ENCODE data around the gene VWA5B1.

Gene VWA5B1

DNA sequence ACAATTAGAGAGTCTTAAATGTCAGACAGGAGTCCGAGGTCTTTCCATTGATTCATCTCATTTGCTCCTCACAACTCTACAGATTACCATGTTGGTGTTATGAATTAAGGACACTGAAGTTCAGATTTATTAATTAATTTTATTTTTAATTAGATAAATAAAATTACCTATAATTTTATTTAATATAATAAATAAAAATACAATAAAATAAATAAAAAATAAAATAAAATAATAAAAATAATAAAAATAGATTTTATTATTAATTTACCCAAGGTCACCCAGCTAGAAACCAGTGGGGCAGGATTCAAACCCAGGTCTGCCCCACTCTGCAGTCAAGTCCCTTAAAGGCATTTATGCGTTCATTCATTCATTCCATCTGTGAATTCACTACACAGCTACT is 72.2 kb downstream of the VWA5B1 start:
- TF ChIP-seq, protein P1, sequence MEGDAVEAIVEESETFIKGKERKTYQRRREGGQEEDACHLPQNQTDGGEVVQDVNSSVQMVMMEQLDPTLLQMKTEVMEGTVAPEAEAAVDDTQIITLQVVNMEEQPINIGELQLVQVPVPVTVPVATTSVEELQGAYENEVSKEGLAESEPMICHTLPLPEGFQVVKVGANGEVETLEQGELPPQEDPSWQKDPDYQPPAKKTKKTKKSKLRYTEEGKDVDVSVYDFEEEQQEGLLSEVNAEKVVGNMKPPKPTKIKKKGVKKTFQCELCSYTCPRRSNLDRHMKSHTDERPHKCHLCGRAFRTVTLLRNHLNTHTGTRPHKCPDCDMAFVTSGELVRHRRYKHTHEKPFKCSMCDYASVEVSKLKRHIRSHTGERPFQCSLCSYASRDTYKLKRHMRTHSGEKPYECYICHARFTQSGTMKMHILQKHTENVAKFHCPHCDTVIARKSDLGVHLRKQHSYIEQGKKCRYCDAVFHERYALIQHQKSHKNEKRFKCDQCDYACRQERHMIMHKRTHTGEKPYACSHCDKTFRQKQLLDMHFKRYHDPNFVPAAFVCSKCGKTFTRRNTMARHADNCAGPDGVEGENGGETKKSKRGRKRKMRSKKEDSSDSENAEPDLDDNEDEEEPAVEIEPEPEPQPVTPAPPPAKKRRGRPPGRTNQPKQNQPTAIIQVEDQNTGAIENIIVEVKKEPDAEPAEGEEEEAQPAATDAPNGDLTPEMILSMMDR (conservative IDR thresholded peaks at IDR 0.05; ENCODE audit: low read depth, low read length) = no peak

DNA sequence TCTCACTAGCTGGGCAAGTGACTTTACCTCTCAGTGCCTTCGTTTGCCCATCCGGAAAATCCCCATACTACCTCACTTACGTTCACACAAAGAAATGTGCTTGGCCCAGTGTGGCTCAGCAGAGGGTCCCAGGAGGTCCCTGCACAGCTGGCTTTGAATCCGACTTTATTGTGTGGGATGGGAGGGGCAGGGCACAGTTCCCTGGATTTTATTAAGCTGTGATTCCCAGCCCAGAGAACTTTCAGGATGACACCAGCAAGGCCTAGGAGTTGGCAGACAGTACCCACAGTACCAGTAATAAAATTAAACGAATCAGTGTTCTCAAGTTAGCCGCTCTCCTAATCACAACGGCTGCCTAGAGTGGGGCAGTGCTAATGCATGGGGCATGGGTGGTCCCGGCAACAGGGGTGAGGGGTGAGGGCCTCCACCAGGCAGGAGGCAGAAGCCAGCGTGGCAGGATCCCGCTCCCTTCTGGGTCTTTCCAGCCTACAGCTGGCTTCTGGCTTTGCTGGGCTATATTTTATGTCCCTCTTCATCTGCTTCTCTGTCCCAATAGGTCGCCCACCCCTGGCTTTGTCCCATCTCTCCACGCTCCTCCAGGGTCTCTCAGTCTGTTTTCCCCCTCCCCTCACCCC is 74.9 kb downstream of the VWA5B1 start:
- TF ChIP-seq, protein P1 (conservative IDR thresholded peaks at IDR 0.05; ENCODE audit: low read depth, low read length) = no peak
- H2AFZ ChIP-seq (ENCODE audit: low read depth) = no peak overlapping the region
- no peak overlapping the region for H3K27ac ChIP-seq
- H4K20me1 ChIP-seq (ENCODE audit: insufficient read depth) = no peaks in the 10 kb centered on the region
- no peaks in the 10 kb centered on the region for H3K36me3 ChIP-seq (ENCODE audit: insufficient read depth)
- no peak overlapping the region for H3K4me2 ChIP-seq
- peaks cover 22% of the 10 kb centered on the region for H3K27me3 ChIP-seq (ENCODE audit: insufficient read depth, low read depth)
- H3K4me3 ChIP-seq (IDR thresholded peaks at IDR 0.05; ENCODE audit: insufficient read depth, low read depth, low read length) = no peak overlapping the region
- H3K79me2 ChIP-seq (ENCODE audit: insufficient read depth, low read depth) = no peaks in the 10 kb centered on the region
- no peak overlapping the region for H3K9ac ChIP-seq
- no peaks in the 10 kb centered on the region for H3K4me1 ChIP-seq (ENCODE audit: low read depth, poor library complexity, severe bottlenecking)

More for the DNA sequence above, 72.2 kb downstream of the VWA5B1 start:
- Histone ChIP-seq H3K27ac (no peak overlapping the region), H3K36me3 (ENCODE audit: insufficient read depth) (no peaks in the 10 kb centered on the region), H3K9ac (no peak overlapping the region), H3K27me3 (ENCODE audit: insufficient read depth, low read depth) (peaks cover 30% of the 10 kb centered on the region; the same call in 1 of the 2 replicates), H3K4me2 (no peak overlapping the region), H4K20me1 (ENCODE audit: insufficient read depth) (no peaks in the 10 kb centered on the region), H3K4me1 (ENCODE audit: low read depth, poor library complexity, severe bottlenecking) (no peaks in the 10 kb centered on the region), H2AFZ (ENCODE audit: low read depth) (no peak overlapping the region), H3K79me2 (ENCODE audit: insufficient read depth, low read depth) (no peaks in the 10 kb centered on the region), H3K4me3 (IDR thresholded peaks at IDR 0.05; ENCODE audit: insufficient read depth, low read depth, low read length) (no peak overlapping the region)

DNA sequence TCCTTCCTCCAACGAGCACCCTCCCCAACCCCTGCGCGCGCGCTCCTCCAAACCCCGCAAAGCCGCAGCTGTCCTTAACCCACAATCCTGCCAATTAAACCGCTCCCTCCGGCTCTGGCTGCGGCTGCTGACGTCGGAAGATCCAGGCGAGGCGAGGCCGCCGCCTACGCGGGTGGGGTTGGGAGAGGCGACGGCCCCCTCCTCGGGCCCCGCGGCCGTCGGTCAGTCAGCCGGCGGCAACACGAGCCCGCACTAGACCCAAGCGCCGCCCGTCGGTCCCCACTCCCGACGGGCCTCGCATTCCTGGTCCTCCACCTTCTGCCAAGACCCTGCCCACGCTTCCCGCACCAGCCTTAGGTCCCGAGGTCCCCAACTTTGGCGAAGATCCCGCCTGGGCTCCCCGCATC is 75.4 kb downstream of the VWA5B1 start:
- Histone ChIP-seq H3K27me3 (ENCODE audit: insufficient read depth, low read depth) (peaks cover 21% of the 10 kb centered on the region), H4K20me1 (ENCODE audit: insufficient read depth) (no peaks in the 10 kb centered on the region), H3K4me3 (IDR thresholded peaks at IDR 0.05; ENCODE audit: insufficient read depth, low read depth, low read length) (no peak overlapping the region), H3K4me1 (ENCODE audit: low read depth, poor library complexity, severe bottlenecking) (no peaks in the 10 kb centered on the region), H3K36me3 (ENCODE audit: insufficient read depth) (no peaks in the 10 kb centered on the region), H3K27ac (no peak overlapping the region), H2AFZ (ENCODE audit: low read depth) (no peak overlapping the region), H3K9ac (no peak overlapping the region), H3K4me2 (no peak overlapping the region), H3K79me2 (ENCODE audit: insufficient read depth, low read depth) (no peaks in the 10 kb centered on the region)
- TF ChIP-seq, protein P1 (conservative IDR thresholded peaks at IDR 0.05; ENCODE audit: low read depth, low read length) = no peak

DNA sequence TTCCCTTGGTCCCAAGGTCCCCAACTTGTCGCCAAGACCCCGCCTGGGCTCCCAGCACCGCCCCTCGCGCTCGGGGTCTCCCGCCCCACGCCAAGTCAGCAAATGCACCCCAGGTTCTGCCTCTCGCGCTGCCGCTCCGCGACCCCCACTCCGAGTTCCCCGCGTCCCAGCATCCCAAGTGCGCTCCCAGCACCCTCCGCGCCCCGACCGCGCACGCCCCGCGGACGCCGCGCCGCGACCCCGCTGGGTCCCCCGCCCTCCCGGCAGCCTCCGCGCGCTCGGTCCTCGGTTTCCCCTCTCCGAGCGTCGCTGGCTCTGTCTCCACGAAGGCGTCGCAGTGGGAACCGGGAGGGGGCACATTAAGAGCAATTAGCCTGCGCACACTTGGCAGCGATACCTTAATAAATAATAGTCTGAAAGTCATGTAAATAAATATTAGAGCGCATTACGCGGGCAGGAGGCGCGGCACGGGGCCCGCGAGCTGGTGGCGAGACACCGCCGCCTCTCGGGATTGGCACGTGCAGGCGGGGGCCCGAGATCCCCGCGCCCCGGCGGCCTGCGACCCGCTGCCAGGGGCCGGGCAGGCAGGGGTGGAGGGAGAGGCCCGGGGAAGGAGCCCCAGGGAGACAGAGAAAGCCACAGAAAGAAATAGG is 75.9 kb downstream of the VWA5B1 start:
- Histone ChIP-seq H3K27me3 (ENCODE audit: insufficient read depth, low read depth) (peaks cover 21% of the 10 kb centered on the region), H2AFZ (ENCODE audit: low read depth) (no peak overlapping the region), H3K79me2 (ENCODE audit: insufficient read depth, low read depth) (no peaks in the 10 kb centered on the region), H4K20me1 (ENCODE audit: insufficient read depth) (no peaks in the 10 kb centered on the region), H3K4me3 (IDR thresholded peaks at IDR 0.05; ENCODE audit: insufficient read depth, low read depth, low read length) (no peak overlapping the region), H3K9ac (no peak overlapping the region), H3K4me2 (no peak overlapping the region), H3K4me1 (ENCODE audit: low read depth, poor library complexity, severe bottlenecking) (no peaks in the 10 kb centered on the region), H3K36me3 (ENCODE audit: insufficient read depth) (no peaks in the 10 kb centered on the region), H3K27ac (no peak overlapping the region)
- TF ChIP-seq, protein P1 (conservative IDR thresholded peaks at IDR 0.05; ENCODE audit: low read depth, low read length) = no peak

Data from KMS-11 (cell line).